GM12864 (cell line): ENCODE measurements around the gene MRPL52.
A peak's percentile ranks its signal among the peaks of the same experiment; 100 is the strongest.
"Not testable (repeated sequence)": the region's sequence is repeated elsewhere in the genome, so short reads cannot be mapped to it uniquely, and the experiment has no call there.

Source experiments
- DNase-seq: peaks from one replicate; pipeline ENCODE4 v3.0.0-alpha.2; 2011; ENCODE audit warnings: low read depth
- H3K4me3 ChIP-seq: 2 replicates; pipeline ENCODE4 v1.5.1; 2011; ENCODE audit warnings: mild to moderate bottlenecking, low read depth, low read length, control low read depth
- TF ChIP-seq, protein P1 (sequence below): IDR thresholded peaks from 2 replicates; pipeline ENCODE4 v1.5.1; 2011; ENCODE audit warnings: low read depth, mild to moderate bottlenecking, moderate library complexity, low read length, control low read depth, inconsistent platforms; ENCODE audit errors: missing control alignments

The MRPL52 gene

GRCh38 chr14:22792158-22792557 is 37.5 kb upstream of the MRPL52 start:
- TF ChIP-seq, protein P1, sequence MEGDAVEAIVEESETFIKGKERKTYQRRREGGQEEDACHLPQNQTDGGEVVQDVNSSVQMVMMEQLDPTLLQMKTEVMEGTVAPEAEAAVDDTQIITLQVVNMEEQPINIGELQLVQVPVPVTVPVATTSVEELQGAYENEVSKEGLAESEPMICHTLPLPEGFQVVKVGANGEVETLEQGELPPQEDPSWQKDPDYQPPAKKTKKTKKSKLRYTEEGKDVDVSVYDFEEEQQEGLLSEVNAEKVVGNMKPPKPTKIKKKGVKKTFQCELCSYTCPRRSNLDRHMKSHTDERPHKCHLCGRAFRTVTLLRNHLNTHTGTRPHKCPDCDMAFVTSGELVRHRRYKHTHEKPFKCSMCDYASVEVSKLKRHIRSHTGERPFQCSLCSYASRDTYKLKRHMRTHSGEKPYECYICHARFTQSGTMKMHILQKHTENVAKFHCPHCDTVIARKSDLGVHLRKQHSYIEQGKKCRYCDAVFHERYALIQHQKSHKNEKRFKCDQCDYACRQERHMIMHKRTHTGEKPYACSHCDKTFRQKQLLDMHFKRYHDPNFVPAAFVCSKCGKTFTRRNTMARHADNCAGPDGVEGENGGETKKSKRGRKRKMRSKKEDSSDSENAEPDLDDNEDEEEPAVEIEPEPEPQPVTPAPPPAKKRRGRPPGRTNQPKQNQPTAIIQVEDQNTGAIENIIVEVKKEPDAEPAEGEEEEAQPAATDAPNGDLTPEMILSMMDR: no peak
- H3K4me3 ChIP-seq: no peak overlapping the region
- no peak for DNase-seq

DNA sequence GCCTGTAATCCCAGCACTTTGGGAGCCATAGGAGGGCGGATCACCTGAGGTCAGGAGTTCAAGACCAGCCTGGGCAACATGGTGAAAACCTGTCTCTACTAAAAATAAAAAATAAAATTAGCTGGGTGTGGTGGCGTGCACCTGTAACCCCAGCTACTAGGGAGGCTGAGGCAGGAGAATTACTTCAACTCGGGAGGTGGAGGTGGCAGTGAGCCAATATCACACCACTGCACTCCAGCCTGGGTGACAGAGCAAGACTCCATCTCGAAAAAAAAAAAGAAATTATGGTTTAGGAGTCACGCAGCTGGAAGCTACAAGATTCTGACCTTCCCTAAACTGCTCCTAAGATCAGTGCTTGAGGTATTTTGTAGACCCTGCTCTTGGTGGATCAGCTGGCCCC is 36.1 kb upstream of the MRPL52 start:
- not testable (repeated sequence) for DNase-seq, H3K4me3 ChIP-seq

DNA sequence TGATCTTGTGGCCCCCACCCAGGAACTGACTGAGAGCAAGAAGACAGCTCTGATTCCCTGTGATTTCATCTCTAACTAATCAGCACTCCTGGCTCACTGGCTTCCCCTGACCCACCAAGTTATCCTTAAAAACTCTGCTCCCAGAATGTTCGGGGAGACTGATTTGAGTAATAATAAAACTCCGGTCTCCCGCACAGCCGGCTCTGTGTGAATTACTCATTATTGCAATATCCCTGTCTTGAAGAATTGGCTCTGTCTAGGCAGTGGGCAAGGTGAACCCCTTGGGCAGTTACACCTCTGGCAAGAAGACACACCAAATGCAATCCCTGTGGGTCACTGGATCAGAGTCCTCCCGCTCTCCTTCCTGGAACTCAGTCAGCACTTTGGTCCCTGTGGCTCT is 35.7 kb upstream of the MRPL52 start:
- H3K4me3 ChIP-seq: no peak overlapping the region
- TF ChIP-seq, protein P1: no peak
- DNase-seq: no peak

DNA sequence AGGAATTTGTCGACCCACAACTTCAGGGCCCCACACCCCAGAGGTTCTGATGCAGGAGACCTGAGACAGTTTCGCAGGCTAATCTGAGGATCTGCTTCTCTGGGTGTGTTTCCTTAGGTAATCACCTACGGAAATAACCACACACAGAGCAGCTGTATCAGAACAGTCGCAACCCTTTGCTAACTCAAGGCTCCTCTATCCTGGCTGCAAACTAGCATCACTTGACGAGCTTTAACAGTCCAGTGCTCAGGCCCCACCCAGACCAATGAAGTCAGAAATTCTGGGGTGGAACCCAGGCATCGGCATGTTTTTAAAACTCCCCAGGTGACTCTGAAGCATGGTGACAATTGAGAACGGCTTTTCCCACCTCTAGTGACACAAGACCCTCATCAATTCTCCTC is 35.1 kb upstream of the MRPL52 start:
- peak; percentile 87 for DNase-seq
- TF ChIP-seq, protein P1: no peak
- H3K4me3 ChIP-seq: no peak overlapping the region

- TF ChIP-seq, protein P1: no peak
- peak; percentile 72 for DNase-seq
- no peak overlapping the region for H3K4me3 ChIP-seq
Measured at GRCh38 chr14:22796087-22796707, 33.5 kb upstream of the MRPL52 start.

DNA sequence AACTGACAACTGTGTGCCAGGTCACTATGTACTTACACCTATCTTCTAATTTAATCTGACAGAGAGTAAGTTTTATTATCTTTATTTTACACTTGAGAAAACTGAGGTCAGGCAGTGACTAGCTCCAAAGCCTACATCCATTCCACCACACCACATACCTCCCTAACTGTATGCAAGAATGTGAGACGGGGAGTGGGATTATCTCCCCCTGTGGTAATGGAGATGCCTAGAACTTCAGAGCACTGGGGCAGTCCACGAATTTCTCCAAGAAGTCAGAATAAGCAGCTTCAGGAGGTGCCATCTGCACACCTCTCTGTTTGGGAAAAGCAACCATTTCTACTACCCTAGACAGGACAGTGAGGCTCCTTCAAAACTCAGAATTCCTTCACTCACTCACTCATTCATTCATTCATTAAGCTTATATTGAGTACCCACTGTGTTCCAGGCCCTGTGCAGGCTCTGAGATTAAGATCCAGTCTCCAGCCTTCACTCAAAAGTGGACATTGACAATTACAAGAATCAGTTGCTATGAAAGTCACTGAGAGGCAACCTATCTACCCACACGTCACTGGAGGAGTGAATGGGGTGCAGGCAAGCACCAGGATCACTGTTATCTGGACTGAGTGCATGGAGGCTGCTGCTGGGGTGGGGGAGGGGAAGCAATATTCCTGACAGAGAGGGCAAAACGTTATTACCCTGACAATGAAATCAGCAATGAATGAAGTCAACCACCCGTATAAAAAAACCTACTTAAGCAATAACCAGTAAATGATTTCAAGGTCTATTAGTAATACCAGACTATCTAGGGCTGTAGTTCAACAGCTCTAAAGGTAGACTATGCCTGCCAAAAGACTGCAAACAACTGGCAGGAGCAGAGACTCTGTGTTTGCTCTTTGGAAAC is 32.4 kb upstream of the MRPL52 start:
- no peak for DNase-seq
- no peak overlapping the region for H3K4me3 ChIP-seq
- TF ChIP-seq, protein P1: no peak

- no peak for DNase-seq
- TF ChIP-seq, protein P1: no peak
- H3K4me3 ChIP-seq: no peak overlapping the region
Measured at GRCh38 chr14:22798528-22798927, 31.2 kb upstream of the MRPL52 start.
